ENCODE measurements around the gene CRMP1. TPM values are rescaled to one million over a fixed set of nuclear protein-coding genes. Genes with fewer than 3 reads are reported as not detected.

Gene CRMP1
- total RNA-seq, 1 donor: under 0.01 TPM

- TF ChIP-seq, protein P1, sequence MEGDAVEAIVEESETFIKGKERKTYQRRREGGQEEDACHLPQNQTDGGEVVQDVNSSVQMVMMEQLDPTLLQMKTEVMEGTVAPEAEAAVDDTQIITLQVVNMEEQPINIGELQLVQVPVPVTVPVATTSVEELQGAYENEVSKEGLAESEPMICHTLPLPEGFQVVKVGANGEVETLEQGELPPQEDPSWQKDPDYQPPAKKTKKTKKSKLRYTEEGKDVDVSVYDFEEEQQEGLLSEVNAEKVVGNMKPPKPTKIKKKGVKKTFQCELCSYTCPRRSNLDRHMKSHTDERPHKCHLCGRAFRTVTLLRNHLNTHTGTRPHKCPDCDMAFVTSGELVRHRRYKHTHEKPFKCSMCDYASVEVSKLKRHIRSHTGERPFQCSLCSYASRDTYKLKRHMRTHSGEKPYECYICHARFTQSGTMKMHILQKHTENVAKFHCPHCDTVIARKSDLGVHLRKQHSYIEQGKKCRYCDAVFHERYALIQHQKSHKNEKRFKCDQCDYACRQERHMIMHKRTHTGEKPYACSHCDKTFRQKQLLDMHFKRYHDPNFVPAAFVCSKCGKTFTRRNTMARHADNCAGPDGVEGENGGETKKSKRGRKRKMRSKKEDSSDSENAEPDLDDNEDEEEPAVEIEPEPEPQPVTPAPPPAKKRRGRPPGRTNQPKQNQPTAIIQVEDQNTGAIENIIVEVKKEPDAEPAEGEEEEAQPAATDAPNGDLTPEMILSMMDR (IDR thresholded peaks at IDR 0.05; ENCODE audit: extremely low read depth, low read depth, low read length): no peak
- Histone ChIP-seq H3K9me3 (ENCODE audit: low read depth, low read length) (no peaks in the 10 kb centered on the region), H3K36me3 (ENCODE audit: insufficient read depth, low read length) (no peaks in the 10 kb centered on the region), H3K27me3 (ENCODE audit: insufficient read depth, low read length) (no peaks in the 10 kb centered on the region), H3K4me2 (ENCODE audit: insufficient read depth, low read length) (no peak overlapping the region), H3K79me2 (ENCODE audit: insufficient read depth, low read length) (no peaks in the 10 kb centered on the region), H3K4me3 (ENCODE audit: insufficient read depth, low read length) (no peak overlapping the region), H3K4me1 (ENCODE audit: insufficient read depth, low read length) (no peaks in the 10 kb centered on the region), H4K20me1 (ENCODE audit: insufficient read depth, low read length) (no peaks in the 10 kb centered on the region), H3K27ac (ENCODE audit: low read depth, low read length) (no peak overlapping the region), H2AFZ (ENCODE audit: low read length) (no peak overlapping the region)
- no peak for DNase-seq (ENCODE audit: insufficient read length, low spot score, missing footprints)
These were observed 23.3 kb upstream of the CRMP1 start for GRCh38 chr4:5916229-5916628.

- H3K9me3 ChIP-seq (ENCODE audit: low read depth, low read length): no peaks in the 10 kb centered on the region
- TF ChIP-seq, protein P1 (IDR thresholded peaks at IDR 0.05; ENCODE audit: extremely low read depth, low read depth, low read length): no peak
- no peaks in the 10 kb centered on the region for H3K27me3 ChIP-seq (ENCODE audit: insufficient read depth, low read length)
- H3K36me3 ChIP-seq (ENCODE audit: insufficient read depth, low read length): no peaks in the 10 kb centered on the region
- H4K20me1 ChIP-seq (ENCODE audit: insufficient read depth, low read length): no peaks in the 10 kb centered on the region
- H3K4me1 ChIP-seq (ENCODE audit: insufficient read depth, low read length): no peaks in the 10 kb centered on the region
- H3K4me3 ChIP-seq (ENCODE audit: insufficient read depth, low read length): no peak overlapping the region
- no peak for DNase-seq (ENCODE audit: insufficient read length, low spot score, missing footprints)
- H3K27ac ChIP-seq (ENCODE audit: low read depth, low read length): no peak overlapping the region
- H2AFZ ChIP-seq (ENCODE audit: low read length): no peak overlapping the region
- no peak overlapping the region for H3K4me2 ChIP-seq (ENCODE audit: insufficient read depth, low read length)
- no peaks in the 10 kb centered on the region for H3K79me2 ChIP-seq (ENCODE audit: insufficient read depth, low read length)
These were observed 20.6 kb upstream of the CRMP1 start for GRCh38 chr4:5913454-5913853.

DNA sequence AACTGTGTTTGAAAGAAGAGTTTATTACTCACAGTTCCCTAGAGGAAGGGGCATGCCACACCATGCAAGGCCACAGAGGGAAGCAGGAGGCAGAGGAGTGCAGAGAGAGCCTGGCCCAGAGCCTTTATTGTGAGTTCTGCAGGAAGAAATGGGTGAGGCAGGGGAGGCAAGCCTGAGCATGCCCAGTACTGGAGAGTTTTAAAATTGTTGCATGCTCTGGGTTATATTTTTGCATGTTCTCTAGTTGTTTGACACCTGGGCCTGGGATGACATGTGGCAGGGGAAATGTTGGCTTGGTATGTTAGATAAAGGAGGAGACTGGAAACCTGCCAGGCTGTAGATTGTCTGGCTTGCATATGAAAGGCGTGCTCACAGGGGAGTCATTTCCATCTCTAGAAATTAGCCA, 19.7 kb upstream of the CRMP1 start:
- H2AFZ ChIP-seq (ENCODE audit: low read length): no peak overlapping the region
- H3K27me3 ChIP-seq (ENCODE audit: insufficient read depth, low read length): no peaks in the 10 kb centered on the region
- no peak overlapping the region for H3K4me2 ChIP-seq (ENCODE audit: insufficient read depth, low read length)
- H3K4me3 ChIP-seq (ENCODE audit: insufficient read depth, low read length): no peak overlapping the region
- DNase-seq (ENCODE audit: insufficient read length, low spot score, missing footprints): no peak
- no peaks in the 10 kb centered on the region for H4K20me1 ChIP-seq (ENCODE audit: insufficient read depth, low read length)
- TF ChIP-seq, protein P1 (IDR thresholded peaks at IDR 0.05; ENCODE audit: extremely low read depth, low read depth, low read length): no peak
- H3K36me3 ChIP-seq (ENCODE audit: insufficient read depth, low read length): no peaks in the 10 kb centered on the region
- H3K9me3 ChIP-seq (ENCODE audit: low read depth, low read length): no peaks in the 10 kb centered on the region
- H3K27ac ChIP-seq (ENCODE audit: low read depth, low read length): no peak overlapping the region
- no peaks in the 10 kb centered on the region for H3K79me2 ChIP-seq (ENCODE audit: insufficient read depth, low read length)
- H3K4me1 ChIP-seq (ENCODE audit: insufficient read depth, low read length): no peaks in the 10 kb centered on the region

GRCh38 chr4:5908876-5909427, 16.1 kb upstream of the CRMP1 start:
- TF ChIP-seq, protein P1 (IDR thresholded peaks at IDR 0.05; ENCODE audit: extremely low read depth, low read depth, low read length): no peak
- no peaks in the 10 kb centered on the region for H3K9me3 ChIP-seq (ENCODE audit: low read depth, low read length)
- H3K4me2 ChIP-seq (ENCODE audit: insufficient read depth, low read length): no peak overlapping the region
- no peak for DNase-seq (ENCODE audit: insufficient read length, low spot score, missing footprints)
- no peaks in the 10 kb centered on the region for H3K36me3 ChIP-seq (ENCODE audit: insufficient read depth, low read length)
- H3K79me2 ChIP-seq (ENCODE audit: insufficient read depth, low read length): no peaks in the 10 kb centered on the region
- no peak overlapping the region for H2AFZ ChIP-seq (ENCODE audit: low read length)
- no peaks in the 10 kb centered on the region for H4K20me1 ChIP-seq (ENCODE audit: insufficient read depth, low read length)
- no peak overlapping the region for H3K4me3 ChIP-seq (ENCODE audit: insufficient read depth, low read length)
- no peaks in the 10 kb centered on the region for H3K4me1 ChIP-seq (ENCODE audit: insufficient read depth, low read length)
- H3K27me3 ChIP-seq (ENCODE audit: insufficient read depth, low read length): no peaks in the 10 kb centered on the region
- no peak overlapping the region for H3K27ac ChIP-seq (ENCODE audit: low read depth, low read length)
